Stimulated activated CD4-positive, alpha-beta T cell treated with anti-CD3 and anti-CD28 coated beads, Interleukin-4, amount 100 ng/mL, for 1 hour (primary cell): ENCODE results near the gene CEBPG.

Experiments used
- DNase-seq: peaks from one replicate; pipeline ENCODE4 v3.0.0-alpha.2; 2020

Gene CEBPG

DNA sequence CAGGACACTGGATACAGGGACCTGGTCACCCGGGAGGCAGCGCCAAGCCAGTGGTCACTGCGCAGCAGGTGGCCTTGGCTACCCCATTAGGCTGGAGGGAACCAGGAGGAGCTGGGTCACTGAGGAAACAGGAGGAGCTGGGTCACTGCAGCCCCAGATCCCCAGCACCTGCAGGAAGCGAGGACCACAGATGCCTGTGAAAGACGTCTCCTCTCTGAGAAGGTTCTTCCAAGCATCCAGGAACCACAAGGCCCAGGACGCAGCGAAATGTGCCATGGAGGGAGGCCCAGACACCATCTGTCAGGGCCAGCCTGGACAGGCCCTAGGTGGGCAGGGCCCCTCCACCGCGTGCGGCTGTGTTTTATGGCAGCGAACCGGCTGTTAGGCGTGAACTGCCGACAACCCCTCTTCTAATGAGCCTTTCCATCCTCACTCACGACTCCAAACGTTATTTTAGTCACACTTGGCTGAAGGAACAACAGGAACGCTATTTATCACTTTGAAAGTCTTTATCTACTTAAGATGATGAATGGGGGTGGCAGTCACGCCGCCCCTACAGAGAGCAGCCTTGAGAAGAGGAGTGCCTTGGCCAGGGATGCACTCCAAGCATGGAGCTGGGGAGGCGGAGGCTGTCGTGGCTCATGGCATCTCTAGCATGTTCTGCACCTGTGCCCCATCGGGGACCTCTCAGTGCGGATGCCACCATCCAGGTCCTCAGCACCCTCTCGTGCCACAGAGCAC, 53.3 kb downstream of the CEBPG start:
- no peak for DNase-seq

DNA sequence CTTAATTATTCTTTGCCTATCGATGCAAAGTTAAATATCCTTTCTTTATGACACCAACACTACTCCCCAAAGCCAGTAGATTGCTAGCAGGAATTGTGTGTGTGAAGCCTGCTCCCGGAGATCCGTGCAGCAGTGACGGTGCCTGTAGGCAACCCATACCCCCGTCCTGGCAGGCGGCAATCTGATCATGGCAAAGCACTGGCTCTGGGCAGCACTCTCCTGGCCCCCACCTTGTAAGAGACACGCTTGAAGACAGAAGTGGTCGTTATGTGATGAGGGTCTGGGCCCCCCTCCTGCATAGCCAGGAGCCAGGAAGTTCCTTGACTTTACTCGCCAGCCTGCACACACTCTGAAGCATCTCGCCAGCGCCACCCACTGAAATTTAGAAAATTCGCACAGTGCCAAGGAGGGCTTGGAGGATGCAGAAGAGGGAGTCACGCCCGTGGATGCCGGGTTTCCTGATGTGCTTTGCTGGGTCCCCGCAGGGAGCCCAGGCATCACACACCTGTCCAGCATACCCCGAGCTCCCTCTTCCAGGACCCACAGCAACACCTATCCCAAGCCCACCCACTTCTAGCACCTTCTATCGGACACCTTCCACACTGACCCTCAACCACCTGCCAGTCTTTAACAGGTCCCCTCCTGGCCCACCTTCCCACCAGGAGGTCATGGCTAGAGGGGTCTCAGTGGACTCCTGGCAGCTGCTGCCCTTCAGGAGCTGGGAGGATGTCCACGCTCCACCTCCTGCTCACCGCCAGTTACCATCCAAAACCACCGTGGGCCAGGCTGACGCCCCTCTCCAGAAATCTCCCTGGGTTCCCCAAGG, 54.5 kb downstream of the CEBPG start:
- no peak for DNase-seq

DNA sequence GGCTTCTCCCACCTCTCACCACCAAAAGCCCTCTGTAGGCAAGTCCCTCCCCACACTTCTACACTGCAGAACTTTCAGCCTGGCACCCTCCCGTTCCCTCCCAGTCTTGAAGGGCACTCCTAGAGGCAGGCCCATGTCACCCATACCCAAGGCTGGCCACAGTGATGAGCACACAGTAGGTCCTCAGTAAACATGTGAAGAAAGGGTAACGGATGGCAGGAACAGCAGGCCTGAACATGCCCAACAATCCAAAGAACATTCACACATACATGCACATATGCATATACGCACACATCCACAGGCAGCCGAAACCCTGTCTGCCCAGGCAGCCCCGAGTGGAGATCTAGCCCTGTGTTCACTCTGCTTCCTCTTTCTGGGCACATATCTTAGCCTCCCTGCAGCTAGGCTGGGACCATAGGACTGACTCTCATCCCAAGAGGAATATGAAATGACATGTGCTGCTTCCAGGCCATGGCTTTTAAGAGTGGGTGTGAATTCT, 55.2 kb downstream of the CEBPG start:
- DNase-seq, result no peak

- DNase-seq, result no peak
Observed at GRCh38 chr19:33429891-33430673, 56.6 kb downstream of the CEBPG start.

DNA sequence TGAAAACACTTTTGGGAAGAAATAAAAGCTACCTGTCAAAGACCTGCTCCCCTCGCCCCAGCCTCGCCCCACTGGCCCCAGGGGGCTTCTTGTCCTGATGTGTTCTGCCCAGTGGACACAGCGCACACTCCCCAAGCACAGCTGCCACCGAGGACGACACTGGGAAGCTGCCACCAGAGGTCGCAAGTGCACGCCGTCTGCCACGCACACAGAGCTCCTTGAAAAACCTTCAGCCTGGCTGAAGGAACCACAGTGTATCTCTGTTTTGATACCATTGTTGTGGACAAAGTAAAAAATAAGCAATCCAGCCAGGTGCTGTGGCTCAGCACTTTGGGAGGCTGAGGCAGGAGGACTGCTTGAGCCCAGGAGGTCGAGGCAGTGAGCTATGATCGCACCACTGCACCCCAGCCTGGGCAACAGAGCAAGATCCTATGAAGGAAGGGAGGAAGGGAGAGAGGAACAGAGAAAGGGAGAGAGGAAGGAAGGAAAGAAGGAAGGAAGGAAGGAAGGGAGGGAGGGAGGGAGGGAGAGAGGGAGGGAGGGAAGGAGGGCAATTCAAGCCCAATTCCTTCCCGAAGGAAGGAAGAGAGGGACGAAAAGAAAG, 57.3 kb downstream of the CEBPG start:
- DNase-seq, result peak; percentile 69

- no peak for DNase-seq
Observed at GRCh38 chr19:33432015-33432414, 58.5 kb downstream of the CEBPG start.
